HEK293 (cell line): Measurements from ENCODE around the gene CDK5.
A peak's percentile ranks its signal among the peaks of the same experiment; 100 is the strongest.

Experiments
- EGR2 ChIP-seq: fragments of 450-650 bp; formaldehyde crosslinking; IDR thresholded peaks from 2 replicates; pipeline ENCODE4 v1.5.1; 2016; ENCODE audit warnings: low read depth, missing biosample characterization, missing genetic modification characterization
- KLF7 ChIP-seq: fragments of 450-650 bp; formaldehyde crosslinking; IDR thresholded peaks from 2 replicates; pipeline ENCODE4 v1.5.1; 2016; ENCODE audit warnings: missing biosample characterization, missing genetic modification characterization, borderline replicate concordance
- KLF8 ChIP-seq: fragments of 450-650 bp; formaldehyde crosslinking; IDR thresholded peaks from 2 replicates; pipeline ENCODE4 v1.5.1; 2016; ENCODE audit warnings: missing biosample characterization, missing genetic modification characterization
- PATZ1 ChIP-seq: fragments of 450-650 bp; formaldehyde crosslinking; IDR thresholded peaks from 2 replicates; pipeline ENCODE4 v1.5.1; 2016; ENCODE audit warnings: missing biosample characterization, missing genetic modification characterization
- PRDM2 ChIP-seq: fragments of 450-650 bp; formaldehyde crosslinking; IDR thresholded peaks from 2 replicates; pipeline ENCODE4 v1.5.1; 2016; ENCODE audit warnings: missing biosample characterization, missing genetic modification characterization, borderline replicate concordance
- ZBTB20 ChIP-seq: fragments of 450-650 bp; formaldehyde crosslinking; IDR thresholded peaks from 2 replicates; pipeline ENCODE4 v1.5.1; 2016; ENCODE audit warnings: missing biosample characterization, missing genetic modification characterization
- ZEB2 ChIP-seq: fragments of 450-650 bp; formaldehyde crosslinking; IDR thresholded peaks from 2 replicates; pipeline ENCODE4 v1.5.1; 2016; ENCODE audit warnings: missing biosample characterization, missing genetic modification characterization
- ZNF140 ChIP-seq: fragments of 450-650 bp; formaldehyde crosslinking; IDR thresholded peaks from 2 replicates; pipeline ENCODE4 v1.5.1; 2016; ENCODE audit warnings: missing biosample characterization, missing genetic modification characterization
- ZNF16 ChIP-seq: fragments of 450-650 bp; formaldehyde crosslinking; IDR thresholded peaks from 2 replicates; pipeline ENCODE4 v1.5.1; 2016; ENCODE audit warnings: low read depth, missing biosample characterization, missing genetic modification characterization
- ZNF202 ChIP-seq: fragments of 450-650 bp; formaldehyde crosslinking; IDR thresholded peaks from 2 replicates; pipeline ENCODE4 v1.5.1; 2016; ENCODE audit warnings: missing biosample characterization, missing genetic modification characterization, borderline replicate concordance
- ZNF223 ChIP-seq: fragments of 450-650 bp; formaldehyde crosslinking; IDR thresholded peaks from 2 replicates; pipeline ENCODE4 v1.5.1; 2016; ENCODE audit warnings: missing biosample characterization, missing genetic modification characterization
- ZNF280D ChIP-seq: fragments of 450-650 bp; formaldehyde crosslinking; IDR thresholded peaks from 2 replicates; pipeline ENCODE4 v1.5.1; 2016; ENCODE audit warnings: missing biosample characterization, missing genetic modification characterization
- ZNF292 ChIP-seq: fragments of 450-650 bp; formaldehyde crosslinking; IDR thresholded peaks from 2 replicates; pipeline ENCODE4 v1.5.1; 2016; ENCODE audit warnings: low read depth, missing biosample characterization, missing genetic modification characterization, borderline replicate concordance
- ZNF362 ChIP-seq: fragments of 450-650 bp; formaldehyde crosslinking; IDR thresholded peaks from 2 replicates; pipeline ENCODE4 v1.5.1; 2016; ENCODE audit warnings: missing biosample characterization, missing genetic modification characterization
- ZNF366 ChIP-seq: fragments of 450-650 bp; formaldehyde crosslinking; conservative IDR thresholded peaks from 2 replicates; pipeline ENCODE4 v1.5.1; 2016; ENCODE audit warnings: missing biosample characterization, missing genetic modification characterization
- ZNF514 ChIP-seq: fragments of 450-650 bp; formaldehyde crosslinking; IDR thresholded peaks from 2 replicates; pipeline ENCODE4 v1.5.1; 2016; ENCODE audit warnings: missing biosample characterization, missing genetic modification characterization
- ZNF610 ChIP-seq: fragments of 450-650 bp; formaldehyde crosslinking; IDR thresholded peaks from 2 replicates; pipeline ENCODE4 v1.5.1; 2016; ENCODE audit warnings: missing biosample characterization, missing genetic modification characterization, borderline replicate concordance
- ZNF658 ChIP-seq: fragments of 450-650 bp; formaldehyde crosslinking; IDR thresholded peaks from 2 replicates; pipeline ENCODE4; 2016; ENCODE audit warnings: missing biosample characterization, missing genetic modification characterization
- TF ChIP-seq, protein P1 (sequence below): fragments of 450-650 bp; formaldehyde crosslinking; IDR thresholded peaks from 2 replicates; pipeline ENCODE4 v1.5.1; 2016; ENCODE audit warnings: missing biosample characterization, missing genetic modification characterization
- TF ChIP-seq, protein P2 (sequence below): fragments of 450-650 bp; formaldehyde crosslinking; IDR thresholded peaks from 2 replicates; pipeline ENCODE4 v1.5.1; 2016; ENCODE audit warnings: missing biosample characterization, missing genetic modification characterization
- TF ChIP-seq, protein P3 (sequence below): fragments of 450-650 bp; formaldehyde crosslinking; IDR thresholded peaks from 2 replicates; pipeline ENCODE4 v1.5.1; 2016; ENCODE audit warnings: missing biosample characterization, missing genetic modification characterization
- TF ChIP-seq, protein P4 (sequence below): IDR thresholded peaks from 2 replicates; pipeline ENCODE4 v1.6.1; 2011; ENCODE audit warnings: mild to moderate bottlenecking, low read depth, low read length, borderline replicate concordance

The CDK5 gene

GRCh38 chr7:151080067-151080521 is 22.4 kb upstream of the CDK5 start (continued):
- TF ChIP-seq, protein P1, sequence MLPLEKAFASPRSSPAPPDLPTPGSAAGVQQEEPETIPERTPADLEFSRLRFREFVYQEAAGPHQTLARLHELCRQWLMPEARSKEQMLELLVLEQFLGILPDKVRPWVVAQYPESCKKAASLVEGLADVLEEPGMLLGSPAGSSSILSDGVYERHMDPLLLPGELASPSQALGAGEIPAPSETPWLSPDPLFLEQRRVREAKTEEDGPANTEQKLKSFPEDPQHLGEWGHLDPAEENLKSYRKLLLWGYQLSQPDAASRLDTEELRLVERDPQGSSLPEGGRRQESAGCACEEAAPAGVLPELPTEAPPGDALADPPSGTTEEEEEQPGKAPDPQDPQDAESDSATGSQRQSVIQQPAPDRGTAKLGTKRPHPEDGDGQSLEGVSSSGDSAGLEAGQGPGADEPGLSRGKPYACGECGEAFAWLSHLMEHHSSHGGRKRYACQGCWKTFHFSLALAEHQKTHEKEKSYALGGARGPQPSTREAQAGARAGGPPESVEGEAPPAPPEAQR (tag by site-specific recombination) = no peak
- TF ChIP-seq ZBTB20 = no peak
- no peak for TF ChIP-seq ZNF514 (tag by site-specific recombination)
- TF ChIP-seq ZNF223 (tag by site-specific recombination) = no peak
- no peak for TF ChIP-seq ZNF658
- no peak for TF ChIP-seq ZNF140 (tag by site-specific recombination)
- TF ChIP-seq ZNF202 (tag by site-specific recombination) = no peak
- TF ChIP-seq, protein P2, sequence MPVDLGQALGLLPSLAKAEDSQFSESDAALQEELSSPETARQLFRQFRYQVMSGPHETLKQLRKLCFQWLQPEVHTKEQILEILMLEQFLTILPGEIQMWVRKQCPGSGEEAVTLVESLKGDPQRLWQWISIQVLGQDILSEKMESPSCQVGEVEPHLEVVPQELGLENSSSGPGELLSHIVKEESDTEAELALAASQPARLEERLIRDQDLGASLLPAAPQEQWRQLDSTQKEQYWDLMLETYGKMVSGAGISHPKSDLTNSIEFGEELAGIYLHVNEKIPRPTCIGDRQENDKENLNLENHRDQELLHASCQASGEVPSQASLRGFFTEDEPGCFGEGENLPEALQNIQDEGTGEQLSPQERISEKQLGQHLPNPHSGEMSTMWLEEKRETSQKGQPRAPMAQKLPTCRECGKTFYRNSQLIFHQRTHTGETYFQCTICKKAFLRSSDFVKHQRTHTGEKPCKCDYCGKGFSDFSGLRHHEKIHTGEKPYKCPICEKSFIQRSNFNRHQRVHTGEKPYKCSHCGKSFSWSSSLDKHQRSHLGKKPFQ = no peak
- TF ChIP-seq ZNF16 (tag by site-specific recombination) = no peak
- TF ChIP-seq ZNF292 = no peak
- peak; percentile 77 for TF ChIP-seq ZEB2 (tag by site-specific recombination)
- TF ChIP-seq, protein P3, sequence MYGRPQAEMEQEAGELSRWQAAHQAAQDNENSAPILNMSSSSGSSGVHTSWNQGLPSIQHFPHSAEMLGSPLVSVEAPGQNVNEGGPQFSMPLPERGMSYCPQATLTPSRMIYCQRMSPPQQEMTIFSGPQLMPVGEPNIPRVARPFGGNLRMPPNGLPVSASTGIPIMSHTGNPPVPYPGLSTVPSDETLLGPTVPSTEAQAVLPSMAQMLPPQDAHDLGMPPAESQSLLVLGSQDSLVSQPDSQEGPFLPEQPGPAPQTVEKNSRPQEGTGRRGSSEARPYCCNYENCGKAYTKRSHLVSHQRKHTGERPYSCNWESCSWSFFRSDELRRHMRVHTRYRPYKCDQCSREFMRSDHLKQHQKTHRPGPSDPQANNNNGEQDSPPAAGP (tag by site-specific recombination) = peak; percentile 98
- TF ChIP-seq KLF8 = peak; percentile 28
- no peak for TF ChIP-seq ZNF280D (tag by site-specific recombination)
- TF ChIP-seq ZNF362 (tag by site-specific recombination) = no peak
- peak; percentile 73 for TF ChIP-seq KLF7 (tag by site-specific recombination)
- TF ChIP-seq PATZ1 (tag by site-specific recombination) = no peak
- TF ChIP-seq EGR2 = peak; percentile 50; the same call in 1 of the 2 replicates
- TF ChIP-seq, protein P4, sequence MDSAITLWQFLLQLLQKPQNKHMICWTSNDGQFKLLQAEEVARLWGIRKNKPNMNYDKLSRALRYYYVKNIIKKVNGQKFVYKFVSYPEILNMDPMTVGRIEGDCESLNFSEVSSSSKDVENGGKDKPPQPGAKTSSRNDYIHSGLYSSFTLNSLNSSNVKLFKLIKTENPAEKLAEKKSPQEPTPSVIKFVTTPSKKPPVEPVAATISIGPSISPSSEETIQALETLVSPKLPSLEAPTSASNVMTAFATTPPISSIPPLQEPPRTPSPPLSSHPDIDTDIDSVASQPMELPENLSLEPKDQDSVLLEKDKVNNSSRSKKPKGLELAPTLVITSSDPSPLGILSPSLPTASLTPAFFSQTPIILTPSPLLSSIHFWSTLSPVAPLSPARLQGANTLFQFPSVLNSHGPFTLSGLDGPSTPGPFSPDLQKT = no peak
- TF ChIP-seq PRDM2 (tag by site-specific recombination) = 0 out of 2 replicates have a peak, but pooled peaks have one; percentile 38
- TF ChIP-seq ZNF366 (tag by site-specific recombination) = no peak
- no peak for TF ChIP-seq ZNF610 (tag by site-specific recombination)
